Astrocyte of the cerebellum (primary cell): ENCODE results near the gene NANP.
"Not testable (repeated sequence)": the region's sequence is repeated elsewhere in the genome, so short reads cannot be mapped to it uniquely, and the experiment has no call there.

Experiments
- DNase-seq: peaks from one replicate; pipeline ENCODE4 v3.0.0-alpha.2; 2011; ENCODE audit warnings: low read depth
- H3K4me3 ChIP-seq: 2 replicates; pipeline ENCODE4 v1.5.1; 2011; ENCODE audit warnings: mild to moderate bottlenecking, low read depth, low read length, moderate library complexity
- CTCF ChIP-seq: IDR thresholded peaks from 2 replicates; pipeline ENCODE4 v1.5.1; 2012; ENCODE audit warnings: low read length, low read depth, moderate library complexity, mild to moderate bottlenecking; ENCODE audit errors: missing control alignments
- in situ Hi-C: cut with HindIII; loops from 2 replicates; pipeline ENCODE4 v1.10.0; 2017; ENCODE audit warnings: low sequenced_read_pairs

NANP gene

GRCh38 chr20:25644814-25645213 is 21.0 kb upstream of the NANP start:
- DNase-seq, result no peak
- no peak overlapping the region for H3K4me3 ChIP-seq
- in situ Hi-C loops, result no loop called here
- no peak for TF ChIP-seq CTCF

GRCh38 chr20:25643716-25644115 is 19.9 kb upstream of the NANP start:
- H3K4me3 ChIP-seq, result no peak overlapping the region
- in situ Hi-C loops, result no loop called here
- DNase-seq, result no peak
- TF ChIP-seq CTCF, result no peak

GRCh38 chr20:25637247-25637646 is 13.4 kb upstream of the NANP start:
- no peak overlapping the region for H3K4me3 ChIP-seq
- no peak for TF ChIP-seq CTCF
- no peak for DNase-seq
- in situ Hi-C loops, result no loop called here

- DNase-seq, result no peak
- in situ Hi-C loops, result no loop called here
- no peak for TF ChIP-seq CTCF
- H3K4me3 ChIP-seq, result no peak overlapping the region
Measured at GRCh38 chr20:25632940-25633790, 9.4 kb upstream of the NANP start.

GRCh38 chr20:25630615-25631014 is 6.8 kb upstream of the NANP start:
- DNase-seq, H3K4me3 ChIP-seq, in situ Hi-C loops: not testable (repeated sequence)

GRCh38 chr20:25629816-25630499 is 6.1 kb upstream of the NANP start:
- no peak overlapping the region for H3K4me3 ChIP-seq
- in situ Hi-C loops, result no loop called here
- DNase-seq, result no peak
- TF ChIP-seq CTCF, result no peak

GRCh38 chr20:25626779-25627178 is 3.0 kb upstream of the NANP start:
- in situ Hi-C loops, result no loop called here
- DNase-seq, result no peak
- no peak overlapping the region for H3K4me3 ChIP-seq
- no peak for TF ChIP-seq CTCF
